ENCODE results near the gene TMEM116.
"Not testable (repeated sequence)": the region's sequence is repeated elsewhere in the genome, so short reads cannot be mapped to it uniquely, and the experiment has no call there.

Gene TMEM116

DNA sequence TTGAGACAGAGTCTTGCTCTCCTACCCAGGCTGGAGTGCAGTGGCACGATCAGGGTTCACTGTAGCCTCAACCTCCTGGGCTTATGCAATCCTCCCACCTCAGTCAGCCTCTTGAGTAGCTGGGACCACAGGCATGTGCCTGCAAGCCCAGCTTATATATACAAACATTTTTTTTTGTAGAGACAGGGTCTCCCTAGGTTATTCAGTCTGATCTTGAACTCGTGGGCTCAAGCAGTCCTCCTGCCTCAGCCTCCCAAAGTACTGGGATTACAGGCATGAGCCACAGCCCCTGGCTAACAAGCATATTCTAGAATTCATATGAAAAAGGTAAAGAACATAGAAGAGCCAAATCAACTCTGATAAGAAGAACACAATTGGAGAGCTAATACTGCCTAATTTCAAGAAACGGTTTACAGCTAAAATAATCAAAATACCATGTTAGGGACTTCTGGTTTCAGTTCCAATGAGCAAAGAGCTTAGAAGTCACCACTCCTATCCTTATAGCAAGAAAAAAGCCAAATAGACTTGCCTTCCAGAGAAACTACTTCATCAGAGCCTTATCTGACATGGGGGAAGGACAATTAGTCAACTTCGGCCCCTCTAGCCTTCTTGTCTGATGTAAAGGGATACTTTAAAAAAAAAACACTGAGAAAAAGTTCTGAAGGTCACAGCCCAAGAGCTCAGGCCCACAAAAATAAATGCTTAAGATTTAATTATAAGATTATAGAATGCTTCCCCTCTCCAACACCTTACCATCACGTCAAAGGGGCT, 37.6 kb downstream of the TMEM116 start:
- Histone ChIP-seq H3K4me1 (ENCODE audit: control insufficient read depth, insufficient read depth, low read length) (no peaks in the 10 kb centered on the region), H3K4me3 (ENCODE audit: low read depth, low read length) (no peak overlapping the region), H3K27ac (ENCODE audit: low read depth, low read length) (no peak overlapping the region), H3K9me3 (ENCODE audit: control insufficient read depth, insufficient read depth, low read depth, low read length) (peaks cover 11% of the 10 kb centered on the region), H3K9ac (ENCODE audit: low read length) (no peak overlapping the region), H3K27me3 (ENCODE audit: control insufficient read depth, insufficient read depth, low read length) (no peaks in the 10 kb centered on the region), H3K36me3 (ENCODE audit: control insufficient read depth, insufficient read depth, low read length) (no peaks in the 10 kb centered on the region)

DNA sequence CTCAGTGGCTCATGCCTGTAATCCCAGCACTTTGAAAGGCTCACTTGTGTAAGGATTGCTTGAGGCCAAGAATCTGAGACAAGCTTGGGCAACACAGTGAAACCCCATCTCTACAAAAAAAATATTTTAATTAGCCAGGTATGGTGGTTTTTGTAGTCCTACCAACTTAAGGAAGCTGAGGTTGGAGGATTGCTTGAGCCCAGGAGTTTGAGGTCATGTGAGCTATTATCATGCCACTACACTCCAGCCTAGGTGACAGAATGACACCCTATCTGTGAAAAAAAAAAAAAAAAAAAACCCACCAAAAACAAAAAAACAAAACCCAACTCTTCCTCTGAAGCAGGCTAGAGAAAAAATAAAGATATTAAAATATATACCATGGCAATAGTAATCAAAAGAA, 41.2 kb downstream of the TMEM116 start:
- Histone ChIP-seq H3K27ac (ENCODE audit: low read depth, low read length) (no peak overlapping the region), H3K36me3 (ENCODE audit: control insufficient read depth, insufficient read depth, low read length) (no peaks in the 10 kb centered on the region), H3K4me3 (ENCODE audit: low read depth, low read length) (no peak overlapping the region), H3K4me1 (ENCODE audit: control insufficient read depth, insufficient read depth, low read length) (no peaks in the 10 kb centered on the region), H3K27me3 (ENCODE audit: control insufficient read depth, insufficient read depth, low read length) (no peaks in the 10 kb centered on the region), H3K9me3 (ENCODE audit: control insufficient read depth, insufficient read depth, low read depth, low read length) (peaks cover 11% of the 10 kb centered on the region), H3K9ac (ENCODE audit: low read length) (no peak overlapping the region)

DNA sequence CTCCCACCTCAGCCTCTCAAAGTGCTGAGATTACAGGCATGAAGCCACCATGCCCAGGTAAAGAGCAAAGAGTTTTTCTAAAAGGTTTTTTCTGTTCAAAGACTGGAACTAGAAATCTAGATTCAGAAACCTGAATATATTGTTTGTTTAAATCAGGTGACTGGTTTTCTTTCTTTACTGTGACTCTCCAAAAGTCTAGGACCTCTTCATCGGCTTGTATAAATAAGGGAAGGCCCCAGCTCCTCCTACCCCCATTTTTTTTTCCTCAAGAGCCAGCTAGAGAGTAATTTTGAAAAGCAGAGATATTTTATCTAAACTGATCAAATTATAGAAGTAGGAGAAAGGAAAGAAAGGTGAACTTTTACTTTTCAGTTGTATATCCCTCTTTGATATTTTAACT, 48.0 kb downstream of the TMEM116 start:
- no peaks in the 10 kb centered on the region; the same call in 1 of the 2 replicates for H3K9me3 ChIP-seq (ENCODE audit: control insufficient read depth, insufficient read depth, low read depth, low read length)
- no peak overlapping the region for H3K4me3 ChIP-seq (ENCODE audit: low read depth, low read length)
- no peak overlapping the region for H3K27ac ChIP-seq (ENCODE audit: low read depth, low read length)
- H3K4me1 ChIP-seq (ENCODE audit: control insufficient read depth, insufficient read depth, low read length): no peaks in the 10 kb centered on the region
- H3K27me3 ChIP-seq (ENCODE audit: control insufficient read depth, insufficient read depth, low read length): no peaks in the 10 kb centered on the region
- H3K36me3 ChIP-seq (ENCODE audit: control insufficient read depth, insufficient read depth, low read length): no peaks in the 10 kb centered on the region
- H3K9ac ChIP-seq (ENCODE audit: low read length): no peak overlapping the region

DNA sequence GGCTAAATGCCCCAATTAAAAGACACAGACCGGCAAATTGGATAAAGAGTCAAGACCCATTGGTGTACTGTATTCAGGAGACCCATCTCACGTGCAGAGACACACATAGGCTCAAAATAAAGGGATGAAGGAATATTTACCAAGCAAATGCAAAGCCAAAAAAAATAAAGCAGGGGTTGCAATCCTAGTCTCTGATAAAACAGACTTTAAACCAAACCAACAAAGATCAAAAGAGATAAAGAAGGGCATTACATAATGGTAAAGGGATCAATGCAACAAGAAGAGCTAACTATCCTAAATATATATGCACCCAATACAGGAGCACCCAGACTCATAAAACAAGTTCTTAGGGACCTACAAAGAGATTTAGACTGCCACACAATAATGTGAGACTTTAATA, 53.4 kb downstream of the TMEM116 start:
- not testable (repeated sequence) for H3K36me3 ChIP-seq (ENCODE audit: control insufficient read depth, insufficient read depth, low read length); H3K27me3 ChIP-seq (ENCODE audit: control insufficient read depth, insufficient read depth, low read length); H3K9ac ChIP-seq (ENCODE audit: low read length); H3K4me3 ChIP-seq (ENCODE audit: low read depth, low read length); H3K4me1 ChIP-seq (ENCODE audit: control insufficient read depth, insufficient read depth, low read length); H3K27ac ChIP-seq (ENCODE audit: low read depth, low read length)
- H3K9me3 ChIP-seq (ENCODE audit: control insufficient read depth, insufficient read depth, low read depth, low read length): peaks cover 12% of the 10 kb centered on the region

DNA sequence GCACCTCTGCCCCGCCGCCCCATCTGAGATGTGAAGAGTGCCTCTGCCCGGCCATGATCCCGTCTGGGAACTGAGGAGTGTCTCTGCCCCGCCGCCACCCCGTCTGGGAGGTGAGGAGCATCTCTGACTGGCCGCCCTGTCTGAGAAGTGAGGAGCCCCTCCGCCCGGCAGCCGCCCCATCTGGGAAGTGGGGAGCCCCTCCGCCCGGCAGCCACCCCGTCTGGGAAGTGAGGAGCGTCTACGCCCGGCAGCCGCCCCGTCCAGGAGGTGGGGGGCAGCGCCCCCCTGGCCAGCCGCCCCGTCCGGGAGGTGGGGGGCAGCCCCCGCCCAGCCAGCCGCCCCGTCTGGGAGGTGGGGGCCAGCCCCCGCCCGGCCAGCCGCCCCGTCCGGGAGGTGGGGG, 55.7 kb downstream of the TMEM116 start:
- H3K4me3 ChIP-seq (ENCODE audit: low read depth, low read length); H3K4me1 ChIP-seq (ENCODE audit: control insufficient read depth, insufficient read depth, low read length); H3K27me3 ChIP-seq (ENCODE audit: control insufficient read depth, insufficient read depth, low read length); H3K9ac ChIP-seq (ENCODE audit: low read length); H3K27ac ChIP-seq (ENCODE audit: low read depth, low read length); H3K36me3 ChIP-seq (ENCODE audit: control insufficient read depth, insufficient read depth, low read length): not testable (repeated sequence)
- peaks cover 12% of the 10 kb centered on the region for H3K9me3 ChIP-seq (ENCODE audit: control insufficient read depth, insufficient read depth, low read depth, low read length)

DNA sequence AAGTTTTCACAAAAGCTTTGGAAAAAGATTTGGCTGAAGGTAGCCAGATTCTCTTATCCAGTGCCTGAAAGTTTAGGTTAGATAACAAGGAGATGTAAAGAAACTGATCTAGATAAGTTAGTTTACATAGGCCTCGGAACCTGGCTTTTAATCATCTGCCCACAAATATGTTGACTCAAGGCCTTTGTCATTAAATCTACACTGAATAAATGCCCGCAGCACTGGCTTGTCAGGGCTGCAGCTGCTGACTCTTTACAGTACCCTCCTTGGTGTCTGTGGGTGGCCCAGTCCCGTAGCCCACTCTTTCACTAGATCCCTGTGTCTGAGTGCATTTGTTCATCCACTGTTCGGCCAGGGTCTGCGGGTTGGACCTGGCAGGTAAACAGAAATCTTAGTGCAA, 58.0 kb downstream of the TMEM116 start:
- H3K27me3 ChIP-seq (ENCODE audit: control insufficient read depth, insufficient read depth, low read length): no peaks in the 10 kb centered on the region
- no peaks in the 10 kb centered on the region for H3K36me3 ChIP-seq (ENCODE audit: control insufficient read depth, insufficient read depth, low read length)
- H3K9ac ChIP-seq (ENCODE audit: low read length): no peak overlapping the region
- no peak overlapping the region for H3K27ac ChIP-seq (ENCODE audit: low read depth, low read length)
- H3K9me3 ChIP-seq (ENCODE audit: control insufficient read depth, insufficient read depth, low read depth, low read length): peaks cover 12% of the 10 kb centered on the region
- no peak overlapping the region for H3K4me3 ChIP-seq (ENCODE audit: low read depth, low read length)
- H3K4me1 ChIP-seq (ENCODE audit: control insufficient read depth, insufficient read depth, low read length): no peaks in the 10 kb centered on the region

DNA sequence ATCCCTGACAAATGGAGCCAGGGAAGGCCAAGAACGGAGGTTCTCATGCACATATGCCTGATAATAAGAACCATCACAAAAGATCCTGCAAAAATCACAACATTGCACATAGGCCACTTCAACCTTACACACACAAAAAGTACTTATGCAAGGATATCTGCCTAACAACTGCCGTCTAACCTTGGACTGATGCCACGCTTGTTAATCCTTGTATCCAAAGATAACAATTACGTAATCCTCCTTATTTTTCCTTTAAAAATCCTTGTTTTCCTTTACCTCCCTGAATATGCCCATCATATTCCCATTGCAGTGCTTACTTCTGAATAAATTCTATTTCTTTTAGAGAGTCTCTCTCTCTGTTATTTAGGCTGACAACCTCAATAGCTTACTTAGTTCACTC, 59.5 kb downstream of the TMEM116 start:
- H3K9me3 ChIP-seq (ENCODE audit: control insufficient read depth, insufficient read depth, low read depth, low read length): peaks cover 12% of the 10 kb centered on the region
- H3K27me3 ChIP-seq (ENCODE audit: control insufficient read depth, insufficient read depth, low read length): no peaks in the 10 kb centered on the region
- H3K36me3 ChIP-seq (ENCODE audit: control insufficient read depth, insufficient read depth, low read length): no peaks in the 10 kb centered on the region
- no peak overlapping the region for H3K27ac ChIP-seq (ENCODE audit: low read depth, low read length)
- no peak overlapping the region for H3K9ac ChIP-seq (ENCODE audit: low read length)
- H3K4me1 ChIP-seq (ENCODE audit: control insufficient read depth, insufficient read depth, low read length): no peaks in the 10 kb centered on the region
- H3K4me3 ChIP-seq (ENCODE audit: low read depth, low read length): no peak overlapping the region

DNA sequence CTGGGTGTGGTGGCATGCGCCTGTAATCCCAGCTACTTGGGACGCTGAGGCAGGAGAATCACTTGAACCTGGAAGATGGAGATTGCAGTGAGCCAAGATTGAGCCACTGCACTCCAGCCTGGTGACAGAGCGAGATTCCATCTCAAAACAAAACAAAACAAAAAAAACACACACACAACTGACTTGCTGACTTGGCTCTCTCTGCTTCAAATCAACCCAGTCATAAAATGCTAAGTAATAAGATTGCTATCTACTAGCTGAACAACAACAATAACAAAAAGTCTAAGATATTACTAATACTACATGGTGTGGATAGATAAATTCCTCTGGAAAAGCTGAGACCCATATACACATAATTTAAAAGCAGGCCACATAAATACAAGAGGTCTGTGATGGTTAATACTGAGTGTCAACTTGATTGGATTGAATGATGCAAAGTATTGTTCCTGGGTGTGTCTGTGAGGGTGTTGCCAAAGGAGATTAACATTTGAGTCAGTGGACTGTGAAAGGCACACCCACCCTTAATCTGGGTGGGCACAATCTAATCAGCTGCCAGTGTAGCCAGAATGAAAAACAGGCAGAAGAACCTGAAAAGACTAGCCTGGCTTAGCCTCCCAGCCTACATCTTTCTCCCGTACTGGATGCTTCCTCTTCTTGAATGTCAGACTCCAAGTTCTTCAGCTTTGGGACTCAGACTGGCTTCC, 60.7 kb downstream of the TMEM116 start:
- not testable (repeated sequence) for H3K9ac ChIP-seq (ENCODE audit: low read length); H3K27me3 ChIP-seq (ENCODE audit: control insufficient read depth, insufficient read depth, low read length); H3K27ac ChIP-seq (ENCODE audit: low read depth, low read length); H3K36me3 ChIP-seq (ENCODE audit: control insufficient read depth, insufficient read depth, low read length); H3K4me3 ChIP-seq (ENCODE audit: low read depth, low read length); H3K4me1 ChIP-seq (ENCODE audit: control insufficient read depth, insufficient read depth, low read length)
- H3K9me3 ChIP-seq (ENCODE audit: control insufficient read depth, insufficient read depth, low read depth, low read length): peaks cover 12% of the 10 kb centered on the region

DNA sequence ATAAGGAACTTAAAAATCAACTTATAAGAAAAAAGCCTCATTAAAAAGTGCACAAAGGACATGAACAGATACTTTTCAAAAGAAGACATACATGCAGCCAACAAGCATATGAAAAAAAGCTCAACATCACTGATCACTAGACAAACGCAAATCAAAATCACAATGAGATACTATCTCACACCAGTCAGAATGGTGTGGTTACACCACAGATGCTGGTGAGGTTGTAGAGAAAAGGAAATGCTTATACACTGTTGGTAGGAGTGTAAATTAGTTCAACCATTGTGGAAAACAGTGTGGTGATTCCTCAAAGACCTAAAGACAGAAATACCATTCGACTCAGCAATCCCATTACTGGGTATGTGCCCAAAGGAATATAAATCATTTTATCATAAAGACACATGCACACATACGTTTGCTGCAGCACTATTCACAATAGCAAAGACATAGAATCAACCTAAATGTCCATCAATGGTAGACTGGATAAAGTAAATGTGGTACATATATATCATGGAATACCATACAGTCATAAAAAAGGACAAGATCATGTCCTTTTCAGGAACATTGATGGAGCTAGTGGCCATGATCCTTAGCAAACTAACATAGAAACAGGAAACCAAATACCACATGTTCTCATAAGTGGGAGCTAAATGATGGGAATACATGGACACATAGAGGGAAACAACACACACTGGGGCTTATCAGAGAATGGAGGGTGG, 61.8 kb downstream of the TMEM116 start:
- H3K36me3 ChIP-seq (ENCODE audit: control insufficient read depth, insufficient read depth, low read length); H3K4me1 ChIP-seq (ENCODE audit: control insufficient read depth, insufficient read depth, low read length); H3K27ac ChIP-seq (ENCODE audit: low read depth, low read length); H3K9me3 ChIP-seq (ENCODE audit: control insufficient read depth, insufficient read depth, low read depth, low read length); H3K27me3 ChIP-seq (ENCODE audit: control insufficient read depth, insufficient read depth, low read length); H3K9ac ChIP-seq (ENCODE audit: low read length); H3K4me3 ChIP-seq (ENCODE audit: low read depth, low read length): not testable (repeated sequence)

DNA sequence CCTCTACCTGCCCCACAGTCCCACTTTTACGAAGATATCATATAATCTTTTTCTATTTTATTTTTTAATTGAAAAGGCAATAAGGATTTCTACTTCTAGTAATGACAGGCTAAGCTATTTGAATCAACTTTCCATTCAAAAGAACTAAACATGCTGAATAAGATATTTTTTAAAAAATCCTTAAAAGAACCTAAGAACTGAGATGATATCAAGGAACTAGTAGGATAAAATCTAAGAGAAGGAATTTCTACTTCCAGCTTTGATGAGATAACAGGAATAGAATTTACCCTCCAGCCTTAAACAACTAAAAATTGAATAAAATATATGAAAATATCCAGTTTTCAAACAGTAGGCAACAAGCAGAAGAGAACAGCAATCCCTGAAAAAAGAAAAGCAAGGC, 69.0 kb downstream of the TMEM116 start:
- no peaks in the 10 kb centered on the region; the same call in 1 of the 2 replicates for H3K9me3 ChIP-seq (ENCODE audit: control insufficient read depth, insufficient read depth, low read depth, low read length)
- no peaks in the 10 kb centered on the region for H3K36me3 ChIP-seq (ENCODE audit: control insufficient read depth, insufficient read depth, low read length)
- H3K4me3 ChIP-seq (ENCODE audit: low read depth, low read length): no peak overlapping the region
- H3K4me1 ChIP-seq (ENCODE audit: control insufficient read depth, insufficient read depth, low read length): peaks cover 5% of the 10 kb centered on the region
- no peak overlapping the region for H3K27ac ChIP-seq (ENCODE audit: low read depth, low read length)
- no peak overlapping the region for H3K9ac ChIP-seq (ENCODE audit: low read length)
- no peaks in the 10 kb centered on the region for H3K27me3 ChIP-seq (ENCODE audit: control insufficient read depth, insufficient read depth, low read length)

DNA sequence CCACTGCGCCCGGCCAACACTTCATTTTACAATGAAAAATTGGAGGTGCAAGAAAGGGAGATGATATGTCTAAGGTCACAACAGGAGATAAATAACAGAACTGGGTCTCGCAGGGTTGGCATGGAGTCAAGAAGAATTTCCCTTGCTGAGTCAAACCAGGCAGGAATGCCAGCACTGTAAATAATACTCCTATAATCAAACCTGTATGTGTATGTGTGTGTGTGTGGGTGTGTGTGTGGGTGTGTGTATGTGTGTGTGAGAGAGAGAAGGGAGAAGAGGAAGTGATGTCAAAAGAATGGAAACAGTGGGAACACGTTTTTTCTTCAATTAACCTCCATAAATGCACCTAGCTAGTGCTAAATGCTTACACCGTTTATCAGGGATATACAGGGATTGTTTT, 70.4 kb downstream of the TMEM116 start:
- Histone ChIP-seq H3K4me3 (ENCODE audit: low read depth, low read length) (no peak overlapping the region), H3K4me1 (ENCODE audit: control insufficient read depth, insufficient read depth, low read length) (no peaks in the 10 kb centered on the region), H3K27ac (ENCODE audit: low read depth, low read length) (no peak overlapping the region), H3K9me3 (ENCODE audit: control insufficient read depth, insufficient read depth, low read depth, low read length) (no peaks in the 10 kb centered on the region; the same call in 1 of the 2 replicates), H3K9ac (ENCODE audit: low read length) (no peak overlapping the region), H3K36me3 (ENCODE audit: control insufficient read depth, insufficient read depth, low read length) (no peaks in the 10 kb centered on the region), H3K27me3 (ENCODE audit: control insufficient read depth, insufficient read depth, low read length) (no peaks in the 10 kb centered on the region)
